ENCODE measurements around the gene PBLD. TPM values are rescaled to one million over a fixed set of nuclear protein-coding genes. Genes with fewer than 3 reads are reported as not detected.
"Not testable (repeated sequence)": the region's sequence is repeated elsewhere in the genome, so short reads cannot be mapped to it uniquely, and the experiment has no call there.

Gene PBLD
- total RNA-seq, 3 donors from 2014 or later = 5.9 to 16.2 (median 7.2) TPM

- H3K9me3 ChIP-seq = no peaks in the 10 kb centered on the region
- intact Hi-C loops (cut with DNase I; ENCODE audit: low total_unique reads) = no loop called here
- H3K4me3 ChIP-seq = peak overlapping the region; percentile 93 to 99 (median 99)
- H3K27ac ChIP-seq = peak overlapping the region; percentile 99 to 100
- no peaks in the 10 kb centered on the region for H3K36me3 ChIP-seq
- H3K27me3 ChIP-seq = no peaks in the 10 kb centered on the region
- peaks cover 0 to 13% of the 10 kb centered on the region in 2 donors for H3K4me1 ChIP-seq
- peak in 1 of 2 donors; percentile 44 for DNase-seq (ENCODE audit: low spot score in 2 of 2)
- TF ChIP-seq POLR2A (IDR thresholded peaks at IDR 0.05) (no peak), POLR2AphosphoS5 (IDR thresholded peaks at IDR 0.05) (no peak), CTCF (IDR thresholded peaks at IDR 0.05) (no peak)
Observed at GRCh38 chr10:68330852-68331454, 1.8 kb downstream of the PBLD start.

- Histone ChIP-seq H3K4me3 (no peak overlapping the region), H3K27ac (peak overlapping the region; percentile 99 to 100), H3K4me1 (peaks cover 0 to 13% of the 10 kb centered on the region in 2 donors), H3K9me3 (no peaks in the 10 kb centered on the region), H3K27me3 (no peaks in the 10 kb centered on the region), H3K36me3 (no peaks in the 10 kb centered on the region)
- TF ChIP-seq CTCF (IDR thresholded peaks at IDR 0.05) (no peak), POLR2AphosphoS5 (IDR thresholded peaks at IDR 0.05) (no peak), POLR2A (IDR thresholded peaks at IDR 0.05) (no peak)
- intact Hi-C loops (cut with DNase I; ENCODE audit: low total_unique reads) = no loop called here
- DNase-seq (ENCODE audit: low spot score in 2 of 2) = no peak
Observed at GRCh38 chr10:68329506-68329861, 3.2 kb downstream of the PBLD start.

GRCh38 chr10:68327889-68328786 lies 4.6 kb downstream of the PBLD start:
- Histone ChIP-seq H3K4me3 (peak overlapping the region; percentile 1 to 42 (median 11)), H3K36me3 (no peaks in the 10 kb centered on the region), H3K27me3 (no peaks in the 10 kb centered on the region), H3K9me3 (no peaks in the 10 kb centered on the region), H3K4me1 (peaks cover 0 to 13% of the 10 kb centered on the region in 2 donors), H3K27ac (peak overlapping the region; percentile 99 to 100)
- intact Hi-C loops (cut with DNase I; ENCODE audit: low total_unique reads) = no loop called here
- DNase-seq (ENCODE audit: low spot score in 2 of 2) = no peak
- no peak for TF ChIP-seq CTCF (IDR thresholded peaks at IDR 0.05)
- TF ChIP-seq POLR2AphosphoS5 (IDR thresholded peaks at IDR 0.05) = peak in 1 of 3 donors; percentile 65
- TF ChIP-seq POLR2A (IDR thresholded peaks at IDR 0.05) = no peak

GRCh38 chr10:68324396-68324795 lies 8.3 kb downstream of the PBLD start:
- H3K4me1 ChIP-seq = peaks cover 0 to 10% of the 10 kb centered on the region in 2 donors
- intact Hi-C loops (cut with DNase I; ENCODE audit: low total_unique reads); H3K4me3 ChIP-seq; H3K27me3 ChIP-seq; H3K27ac ChIP-seq; H3K9me3 ChIP-seq; H3K36me3 ChIP-seq; DNase-seq (ENCODE audit: low spot score in 2 of 2): not testable (repeated sequence)

GRCh38 chr10:68318331-68319059 lies 14.2 kb downstream of the PBLD start:
- intact Hi-C loops (cut with DNase I; ENCODE audit: low total_unique reads) = no loop called here
- no peak for DNase-seq (ENCODE audit: low spot score in 2 of 2)
- Histone ChIP-seq H3K4me3 (no peak overlapping the region), H3K9me3 (peaks cover 0 to 12% of the 10 kb centered on the region in 2 donors), H3K27me3 (no peaks in the 10 kb centered on the region), H3K36me3 (no peaks in the 10 kb centered on the region), H3K27ac (no peak overlapping the region), H3K4me1 (no peaks in the 10 kb centered on the region)
- TF ChIP-seq CTCF (IDR thresholded peaks at IDR 0.05) = no peak
- no peak for TF ChIP-seq POLR2AphosphoS5 (IDR thresholded peaks at IDR 0.05)
- no peak for TF ChIP-seq POLR2A (IDR thresholded peaks at IDR 0.05)
